ENCODE measurements around the gene FSTL4. TPM values are rescaled to one million over a fixed set of nuclear protein-coding genes. Genes with fewer than 3 reads are reported as not detected.

FSTL4 gene
- total and polyA plus RNA-seq, 2 experiments from 2014 or later = 0.47 to 0.74 TPM

DNA sequence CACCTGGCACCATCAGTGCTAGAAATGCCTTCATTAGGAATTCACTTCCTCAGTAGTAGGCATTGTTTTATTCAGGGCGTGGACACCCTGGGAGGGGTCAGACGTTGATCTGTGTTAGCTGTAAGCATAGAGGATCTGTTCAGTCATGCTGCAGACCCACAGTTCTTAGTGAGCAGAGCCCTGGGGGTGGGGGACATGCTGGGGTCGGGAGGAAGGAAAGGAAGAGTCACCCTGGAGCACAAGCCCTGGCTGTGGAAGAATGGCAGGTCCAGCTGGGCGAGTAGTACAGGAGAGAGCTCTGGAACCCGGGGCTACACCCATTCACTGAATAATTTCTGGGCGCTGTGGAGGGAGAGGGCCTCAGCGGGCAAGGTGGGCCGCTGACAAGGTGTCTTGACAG is 172.5 kb downstream of the FSTL4 start:
- H3K4me2 ChIP-seq = no peak overlapping the region
- H4K20me1 ChIP-seq (ENCODE audit: insufficient read depth, poor library complexity, severe bottlenecking) = no peaks in the 10 kb centered on the region
- TF ChIP-seq, protein P1, sequence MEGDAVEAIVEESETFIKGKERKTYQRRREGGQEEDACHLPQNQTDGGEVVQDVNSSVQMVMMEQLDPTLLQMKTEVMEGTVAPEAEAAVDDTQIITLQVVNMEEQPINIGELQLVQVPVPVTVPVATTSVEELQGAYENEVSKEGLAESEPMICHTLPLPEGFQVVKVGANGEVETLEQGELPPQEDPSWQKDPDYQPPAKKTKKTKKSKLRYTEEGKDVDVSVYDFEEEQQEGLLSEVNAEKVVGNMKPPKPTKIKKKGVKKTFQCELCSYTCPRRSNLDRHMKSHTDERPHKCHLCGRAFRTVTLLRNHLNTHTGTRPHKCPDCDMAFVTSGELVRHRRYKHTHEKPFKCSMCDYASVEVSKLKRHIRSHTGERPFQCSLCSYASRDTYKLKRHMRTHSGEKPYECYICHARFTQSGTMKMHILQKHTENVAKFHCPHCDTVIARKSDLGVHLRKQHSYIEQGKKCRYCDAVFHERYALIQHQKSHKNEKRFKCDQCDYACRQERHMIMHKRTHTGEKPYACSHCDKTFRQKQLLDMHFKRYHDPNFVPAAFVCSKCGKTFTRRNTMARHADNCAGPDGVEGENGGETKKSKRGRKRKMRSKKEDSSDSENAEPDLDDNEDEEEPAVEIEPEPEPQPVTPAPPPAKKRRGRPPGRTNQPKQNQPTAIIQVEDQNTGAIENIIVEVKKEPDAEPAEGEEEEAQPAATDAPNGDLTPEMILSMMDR (IDR thresholded peaks at IDR 0.05; ENCODE audit: poor library complexity) = no peak
- no peak for TF ChIP-seq EZH2 (IDR thresholded peaks at IDR 0.05; ENCODE audit: borderline replicate concordance)
- TF ChIP-seq EZH2phosphoT487 (IDR thresholded peaks at IDR 0.05; ENCODE audit: low read depth, severe bottlenecking, unreplicated experiment) = no peak
- H3K27ac ChIP-seq = no peak overlapping the region
- DNase-seq (ENCODE audit: low spot score) = no peak
- no peak overlapping the region for H2AFZ ChIP-seq
- H3K9me2 ChIP-seq (replicated peaks; ENCODE audit: insufficient read depth) = no peaks in the 10 kb centered on the region
- no peaks in the 10 kb centered on the region for H3K36me3 ChIP-seq (replicated peaks; ENCODE audit: insufficient read depth, low read depth)
- no peaks in the 10 kb centered on the region for H3K4me1 ChIP-seq (ENCODE audit: insufficient read depth)
- no peaks in the 10 kb centered on the region for H3K27me3 ChIP-seq
- no peaks in the 10 kb centered on the region for H3K9me3 ChIP-seq (ENCODE audit: low read depth)
- no peak overlapping the region for H3K4me3 ChIP-seq
- H3K79me2 ChIP-seq = no peaks in the 10 kb centered on the region
- WGBS (ENCODE audit: low lambda C conversion rate, missing lambda C conversion rate) = 89% methylated on average over 8 of the region's 8 CpGs

DNA sequence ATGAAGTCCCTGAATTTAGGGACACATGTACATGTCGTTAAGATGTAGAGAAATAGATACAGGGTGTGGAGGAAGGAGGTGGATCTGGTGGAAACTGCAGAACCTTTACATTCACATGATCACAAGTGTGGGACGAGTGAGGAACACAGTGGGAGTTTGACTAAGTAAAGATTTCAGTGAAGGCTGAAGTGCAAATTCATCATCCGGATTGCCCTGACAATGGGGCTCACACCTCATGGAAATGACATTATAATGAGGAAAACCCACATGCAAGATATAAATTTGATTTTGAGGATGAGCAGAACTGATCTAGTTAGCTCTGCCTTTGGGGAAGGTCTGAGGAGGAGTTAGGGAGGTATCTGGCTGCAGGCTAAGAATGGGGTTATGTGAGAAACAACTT is 173.9 kb downstream of the FSTL4 start:
- H3K36me3 ChIP-seq (replicated peaks; ENCODE audit: insufficient read depth, low read depth) = no peaks in the 10 kb centered on the region
- H3K4me3 ChIP-seq = no peak overlapping the region
- no peaks in the 10 kb centered on the region for H3K4me1 ChIP-seq (ENCODE audit: insufficient read depth)
- H4K20me1 ChIP-seq (ENCODE audit: insufficient read depth, poor library complexity, severe bottlenecking) = no peaks in the 10 kb centered on the region
- H3K27me3 ChIP-seq = no peaks in the 10 kb centered on the region
- WGBS (ENCODE audit: low lambda C conversion rate, missing lambda C conversion rate) = 96% methylated on average over 3 of the region's 3 CpGs
- no peak overlapping the region for H3K27ac ChIP-seq
- no peaks in the 10 kb centered on the region for H3K9me2 ChIP-seq (replicated peaks; ENCODE audit: insufficient read depth)
- no peak for DNase-seq (ENCODE audit: low spot score)
- H3K9me3 ChIP-seq (ENCODE audit: low read depth) = no peaks in the 10 kb centered on the region
- H3K79me2 ChIP-seq = no peaks in the 10 kb centered on the region
- H2AFZ ChIP-seq = no peak overlapping the region
- H3K4me2 ChIP-seq = no peak overlapping the region
- TF ChIP-seq, protein P1 (IDR thresholded peaks at IDR 0.05; ENCODE audit: poor library complexity) = no peak
- TF ChIP-seq EZH2phosphoT487 (IDR thresholded peaks at IDR 0.05; ENCODE audit: low read depth, severe bottlenecking, unreplicated experiment) (no peak), EZH2 (IDR thresholded peaks at IDR 0.05; ENCODE audit: borderline replicate concordance) (no peak)

DNA sequence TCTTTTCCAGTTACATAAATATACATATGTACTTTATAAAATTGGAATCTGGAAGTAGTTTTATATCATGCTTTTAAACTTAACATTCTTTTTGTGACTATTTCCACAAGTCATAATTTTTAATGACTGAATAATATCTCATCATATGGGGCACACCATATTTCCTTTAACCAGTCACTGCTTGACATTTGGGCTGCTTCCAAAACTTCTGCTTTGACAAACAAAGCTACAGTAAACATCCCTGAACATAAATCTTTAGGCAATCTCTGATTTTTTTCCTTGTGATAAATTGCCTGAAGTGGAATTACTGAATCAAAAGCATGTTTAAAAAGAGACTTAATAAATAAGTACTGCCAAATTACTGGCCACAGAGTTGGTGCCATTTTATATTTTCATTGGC is 178.0 kb downstream of the FSTL4 start:
- Histone ChIP-seq H4K20me1 (ENCODE audit: insufficient read depth, poor library complexity, severe bottlenecking) (no peaks in the 10 kb centered on the region), H3K27ac (no peak overlapping the region), H3K4me3 (no peak overlapping the region), H3K27me3 (peaks cover 3% of the 10 kb centered on the region), H3K79me2 (no peaks in the 10 kb centered on the region), H2AFZ (no peak overlapping the region), H3K4me2 (no peak overlapping the region), H3K36me3 (replicated peaks; ENCODE audit: insufficient read depth, low read depth) (no peaks in the 10 kb centered on the region), H3K4me1 (ENCODE audit: insufficient read depth) (no peaks in the 10 kb centered on the region), H3K9me2 (replicated peaks; ENCODE audit: insufficient read depth) (no peaks in the 10 kb centered on the region), H3K9me3 (ENCODE audit: low read depth) (no peaks in the 10 kb centered on the region)
- no peak for DNase-seq (ENCODE audit: low spot score)
- no peak for TF ChIP-seq EZH2phosphoT487 (IDR thresholded peaks at IDR 0.05; ENCODE audit: low read depth, severe bottlenecking, unreplicated experiment)
- TF ChIP-seq, protein P1 (IDR thresholded peaks at IDR 0.05; ENCODE audit: poor library complexity) = no peak
- no peak for TF ChIP-seq EZH2 (IDR thresholded peaks at IDR 0.05; ENCODE audit: borderline replicate concordance)

DNA sequence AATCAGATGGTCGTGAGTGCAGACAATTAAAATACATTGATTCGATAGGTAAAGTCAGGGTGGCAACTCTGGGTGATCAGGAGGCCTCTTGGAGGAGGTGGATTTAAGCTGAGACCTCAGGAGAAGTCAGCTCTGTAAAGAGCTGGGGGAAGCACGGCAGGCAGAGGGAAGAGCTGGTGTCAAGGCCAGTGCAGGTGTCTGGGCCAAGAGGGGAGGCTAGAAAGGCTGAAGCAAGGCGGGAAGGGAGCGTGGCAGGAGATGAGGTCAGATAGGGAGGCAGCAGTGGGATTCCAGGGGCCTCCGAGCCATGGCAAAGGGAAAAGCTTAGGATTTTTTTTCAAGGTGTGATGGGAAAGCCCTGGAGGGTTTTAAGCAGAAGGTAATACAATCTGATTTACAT is 178.7 kb downstream of the FSTL4 start:
- no peaks in the 10 kb centered on the region for H3K79me2 ChIP-seq
- no peak overlapping the region for H3K4me2 ChIP-seq
- no peak for DNase-seq (ENCODE audit: low spot score)
- TF ChIP-seq, protein P1 (IDR thresholded peaks at IDR 0.05; ENCODE audit: poor library complexity) = no peak
- TF ChIP-seq EZH2phosphoT487 (IDR thresholded peaks at IDR 0.05; ENCODE audit: low read depth, severe bottlenecking, unreplicated experiment) = no peak
- no peak for TF ChIP-seq EZH2 (IDR thresholded peaks at IDR 0.05; ENCODE audit: borderline replicate concordance)
- 72% methylated on average over 6 of the region's 6 CpGs for WGBS (ENCODE audit: low lambda C conversion rate, missing lambda C conversion rate)
- no peak overlapping the region for H2AFZ ChIP-seq
- H3K4me1 ChIP-seq (ENCODE audit: insufficient read depth) = no peaks in the 10 kb centered on the region
- no peaks in the 10 kb centered on the region for H3K36me3 ChIP-seq (replicated peaks; ENCODE audit: insufficient read depth, low read depth)
- H3K9me3 ChIP-seq (ENCODE audit: low read depth) = no peaks in the 10 kb centered on the region
- peaks cover 3% of the 10 kb centered on the region for H3K27me3 ChIP-seq
- H4K20me1 ChIP-seq (ENCODE audit: insufficient read depth, poor library complexity, severe bottlenecking) = no peaks in the 10 kb centered on the region
- no peak overlapping the region for H3K4me3 ChIP-seq
- H3K9me2 ChIP-seq (replicated peaks; ENCODE audit: insufficient read depth) = no peaks in the 10 kb centered on the region
- no peak overlapping the region for H3K27ac ChIP-seq
